ENCODE data around the gene STAG1. TPM values are rescaled to one million over a fixed set of nuclear protein-coding genes. Genes with fewer than 3 reads are reported as not detected.
A peak's percentile ranks its signal among the peaks of the same experiment; 100 is the strongest.
"Not testable (repeated sequence)": the region's sequence is repeated elsewhere in the genome, so short reads cannot be mapped to it uniquely, and the experiment has no call there.

STAG1 gene
- polyA plus RNA-seq, 3 donors: 7.2 to 10.0 (median 7.5) TPM

GRCh38 chr3:136476280-136476679, 275.9 kb downstream of the STAG1 start:
- Histone ChIP-seq H3K79me2 (ENCODE audit: insufficient read depth, low read length) (no peaks in the 10 kb centered on the region), H3K9ac (ENCODE audit: insufficient read depth, low read length, poor library complexity, severe bottlenecking) (no peak overlapping the region), H3K27ac (ENCODE audit: low read depth in 1 of 2, low read length in 2 of 2) (peak overlapping the region in 1 of 2 donors; percentile 42), H3K4me1 (ENCODE audit: control insufficient read depth in 1 of 2, insufficient read depth in 2 of 2, low read length in 2 of 2) (peaks cover 10 to 17% of the 10 kb centered on the region in 2 donors), H3K27me3 (ENCODE audit: control insufficient read depth in 2 of 2, insufficient read depth in 2 of 2, low read length in 2 of 2) (no peaks in the 10 kb centered on the region), H2AFZ (ENCODE audit: insufficient read depth, low read depth, low read length, poor library complexity, severe bottlenecking) (no peak overlapping the region), H3K36me3 (replicated peaks in 1 of 2; ENCODE audit: control insufficient read depth in 1 of 2, insufficient read depth in 2 of 2, low read length in 2 of 2) (peaks cover 6 to 39% of the 10 kb centered on the region in 2 donors), H3K4me3 (replicated peaks in 1 of 3; ENCODE audit: low read depth in 2 of 3, low read length in 3 of 3) (no peak overlapping the region), H3K9me3 (replicated peaks in 1 of 2; ENCODE audit: control insufficient read depth in 1 of 2, insufficient read depth in 1 of 2, low read length in 2 of 2) (no peaks in the 10 kb centered on the region), H4K20me1 (ENCODE audit: insufficient read depth, low read length) (no peaks in the 10 kb centered on the region), H3K4me2 (replicated peaks; ENCODE audit: extremely low read depth, low read length, poor library complexity, severe bottlenecking) (no peak overlapping the region)
- TF ChIP-seq CTCF (IDR thresholded peaks at IDR 0.05): no peak
- H3K27me3 Mint-ChIP-seq (ENCODE audit: low read depth in 3 of 3): peaks cover 0 to 2% (median 0%) of the 10 kb centered on the region in 3 donors
- peaks cover 0 to 2% (median 0%) of the 10 kb centered on the region in 7 donors for H3K9me3 Mint-ChIP-seq
- H3K4me3 Mint-ChIP-seq: no peak overlapping the region
- intact Hi-C loops (cut with micrococcal nuclease): no loop called here
- DNase-seq: no peak
- H3K27ac Mint-ChIP-seq: no peak overlapping the region
- WGBS (ENCODE audit: insufficient coverage): no CpG with 5 or more reads among the region's 1 CpG
- H3K36me3 Mint-ChIP-seq: peaks cover 22 to 30% of the 10 kb centered on the region in 2 donors
- peaks cover 10% of the 10 kb centered on the region for H3K4me1 Mint-ChIP-seq

GRCh38 chr3:136474876-136475275, 277.3 kb downstream of the STAG1 start:
- 80% methylated on average over 1 of the region's 3 CpGs for WGBS (ENCODE audit: insufficient coverage)
- H3K27ac ChIP-seq (ENCODE audit: low read depth in 1 of 2, low read length in 2 of 2); H3K79me2 ChIP-seq (ENCODE audit: insufficient read depth, low read length); H3K4me2 ChIP-seq (replicated peaks; ENCODE audit: extremely low read depth, low read length, poor library complexity, severe bottlenecking); H3K27me3 Mint-ChIP-seq (ENCODE audit: low read depth in 3 of 3); H3K4me3 Mint-ChIP-seq; H3K4me3 ChIP-seq (replicated peaks in 1 of 3; ENCODE audit: low read depth in 2 of 3, low read length in 3 of 3); intact Hi-C loops (cut with micrococcal nuclease); H3K9me3 Mint-ChIP-seq; H3K27me3 ChIP-seq (ENCODE audit: control insufficient read depth in 2 of 2, insufficient read depth in 2 of 2, low read length in 2 of 2); H2AFZ ChIP-seq (ENCODE audit: insufficient read depth, low read depth, low read length, poor library complexity, severe bottlenecking); H3K9ac ChIP-seq (ENCODE audit: insufficient read depth, low read length, poor library complexity, severe bottlenecking); H4K20me1 ChIP-seq (ENCODE audit: insufficient read depth, low read length); H3K9me3 ChIP-seq (replicated peaks in 1 of 2; ENCODE audit: control insufficient read depth in 1 of 2, insufficient read depth in 1 of 2, low read length in 2 of 2): not testable (repeated sequence)
- Mint-ChIP-seq H3K27ac (peak overlapping the region in 4 of 7 donors; percentile 12 to 45 (median 29)), H3K4me1 (peaks cover 10% of the 10 kb centered on the region), H3K36me3 (peaks cover 35 to 37% of the 10 kb centered on the region in 2 donors)
- peaks cover 10 to 17% of the 10 kb centered on the region in 2 donors for H3K4me1 ChIP-seq (ENCODE audit: control insufficient read depth in 1 of 2, insufficient read depth in 2 of 2, low read length in 2 of 2)
- peaks cover 6 to 46% of the 10 kb centered on the region in 2 donors for H3K36me3 ChIP-seq (replicated peaks in 1 of 2; ENCODE audit: control insufficient read depth in 1 of 2, insufficient read depth in 2 of 2, low read length in 2 of 2)
- DNase-seq: peak in 1 of 3 donors; percentile 4

Data from CD14-positive monocyte (primary cell).